ENCODE data around the gene NF2. TPM values are rescaled to one million over a fixed set of nuclear protein-coding genes. Genes with fewer than 3 reads are reported as not detected.

The NF2 gene
- total RNA-seq, 2 experiments from 2014 or later, result 34.4 to 35.3 TPM

DNA sequence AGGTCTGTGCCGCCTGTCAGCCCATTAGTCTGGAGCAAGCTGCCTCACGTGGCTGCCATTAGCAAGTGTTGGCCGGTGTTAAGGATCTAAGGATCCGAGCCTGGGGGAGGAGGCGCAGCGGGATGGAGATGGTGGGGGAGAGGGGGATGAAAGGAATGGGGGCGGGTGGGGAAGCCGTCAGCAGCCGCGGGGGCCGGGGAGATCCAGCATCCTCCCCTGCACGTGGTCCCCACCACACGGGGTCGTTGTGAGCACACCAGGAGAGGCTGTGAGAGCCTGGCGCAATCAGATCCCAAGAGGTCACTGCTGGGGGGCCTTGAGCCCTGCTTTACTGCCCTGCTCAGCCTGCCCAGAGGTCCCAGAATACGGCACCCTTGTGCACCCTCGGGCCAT lies 123.7 kb downstream of the NF2 start:
- H3K4me1 Mint-ChIP-seq (ENCODE audit: low read depth), result no peaks in the 10 kb centered on the region
- ATAC-seq (peak; percentile 56), DNase-seq (peak; percentile 47)
- intact Hi-C loops (cut with micrococcal nuclease), result no loop called here
- ChIA-PET CTCF (no interaction called here), POLR2A (no interaction called here)
- no peaks in the 10 kb centered on the region for H3K36me3 Mint-ChIP-seq (ENCODE audit: low read depth)
- H3K4me3 Mint-ChIP-seq, result no peak overlapping the region
- peaks cover 2% of the 10 kb centered on the region for H3K27me3 Mint-ChIP-seq
- TF ChIP-seq, protein P1, sequence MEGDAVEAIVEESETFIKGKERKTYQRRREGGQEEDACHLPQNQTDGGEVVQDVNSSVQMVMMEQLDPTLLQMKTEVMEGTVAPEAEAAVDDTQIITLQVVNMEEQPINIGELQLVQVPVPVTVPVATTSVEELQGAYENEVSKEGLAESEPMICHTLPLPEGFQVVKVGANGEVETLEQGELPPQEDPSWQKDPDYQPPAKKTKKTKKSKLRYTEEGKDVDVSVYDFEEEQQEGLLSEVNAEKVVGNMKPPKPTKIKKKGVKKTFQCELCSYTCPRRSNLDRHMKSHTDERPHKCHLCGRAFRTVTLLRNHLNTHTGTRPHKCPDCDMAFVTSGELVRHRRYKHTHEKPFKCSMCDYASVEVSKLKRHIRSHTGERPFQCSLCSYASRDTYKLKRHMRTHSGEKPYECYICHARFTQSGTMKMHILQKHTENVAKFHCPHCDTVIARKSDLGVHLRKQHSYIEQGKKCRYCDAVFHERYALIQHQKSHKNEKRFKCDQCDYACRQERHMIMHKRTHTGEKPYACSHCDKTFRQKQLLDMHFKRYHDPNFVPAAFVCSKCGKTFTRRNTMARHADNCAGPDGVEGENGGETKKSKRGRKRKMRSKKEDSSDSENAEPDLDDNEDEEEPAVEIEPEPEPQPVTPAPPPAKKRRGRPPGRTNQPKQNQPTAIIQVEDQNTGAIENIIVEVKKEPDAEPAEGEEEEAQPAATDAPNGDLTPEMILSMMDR (IDR thresholded peaks at IDR 0.05), result no peak
- H3K27ac Mint-ChIP-seq, result no peak overlapping the region
- H3K9me3 Mint-ChIP-seq, result no peaks in the 10 kb centered on the region

DNA sequence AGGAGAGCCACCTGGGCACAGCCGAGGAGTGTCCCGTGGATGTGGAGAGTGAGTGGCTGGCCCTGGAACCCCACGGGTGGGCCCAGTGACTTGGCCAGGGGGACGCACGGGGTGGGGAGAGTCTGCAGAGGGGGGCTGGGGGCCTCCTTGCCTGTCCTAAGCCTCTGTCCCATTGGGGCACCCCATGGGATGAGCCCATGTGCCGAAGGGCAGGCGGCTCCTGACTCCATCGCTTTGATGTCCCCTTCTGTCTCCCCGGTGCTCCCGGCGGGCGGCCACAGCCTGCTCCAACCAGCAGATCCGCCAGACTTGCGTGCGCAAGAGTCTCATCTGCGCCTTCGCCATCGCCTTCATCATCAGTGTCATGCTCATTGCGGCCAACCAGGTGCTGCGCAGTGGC lies 125.7 kb downstream of the NF2 start:
- POLR2A ChIA-PET, result no interaction called here
- H3K27ac Mint-ChIP-seq, result no peak overlapping the region
- TF ChIP-seq, protein P1 (IDR thresholded peaks at IDR 0.05), result no peak
- H3K4me3 Mint-ChIP-seq, result no peak overlapping the region
- H3K27me3 Mint-ChIP-seq, result no peaks in the 10 kb centered on the region
- no peaks in the 10 kb centered on the region for H3K4me1 Mint-ChIP-seq (ENCODE audit: low read depth)
- intact Hi-C loops (cut with micrococcal nuclease), result no loop called here
- CTCF ChIA-PET, result no interaction called here
- no peak for DNase-seq
- no peaks in the 10 kb centered on the region for H3K9me3 Mint-ChIP-seq
- ATAC-seq, result no peak
- H3K36me3 Mint-ChIP-seq (ENCODE audit: low read depth), result no peaks in the 10 kb centered on the region

DNA sequence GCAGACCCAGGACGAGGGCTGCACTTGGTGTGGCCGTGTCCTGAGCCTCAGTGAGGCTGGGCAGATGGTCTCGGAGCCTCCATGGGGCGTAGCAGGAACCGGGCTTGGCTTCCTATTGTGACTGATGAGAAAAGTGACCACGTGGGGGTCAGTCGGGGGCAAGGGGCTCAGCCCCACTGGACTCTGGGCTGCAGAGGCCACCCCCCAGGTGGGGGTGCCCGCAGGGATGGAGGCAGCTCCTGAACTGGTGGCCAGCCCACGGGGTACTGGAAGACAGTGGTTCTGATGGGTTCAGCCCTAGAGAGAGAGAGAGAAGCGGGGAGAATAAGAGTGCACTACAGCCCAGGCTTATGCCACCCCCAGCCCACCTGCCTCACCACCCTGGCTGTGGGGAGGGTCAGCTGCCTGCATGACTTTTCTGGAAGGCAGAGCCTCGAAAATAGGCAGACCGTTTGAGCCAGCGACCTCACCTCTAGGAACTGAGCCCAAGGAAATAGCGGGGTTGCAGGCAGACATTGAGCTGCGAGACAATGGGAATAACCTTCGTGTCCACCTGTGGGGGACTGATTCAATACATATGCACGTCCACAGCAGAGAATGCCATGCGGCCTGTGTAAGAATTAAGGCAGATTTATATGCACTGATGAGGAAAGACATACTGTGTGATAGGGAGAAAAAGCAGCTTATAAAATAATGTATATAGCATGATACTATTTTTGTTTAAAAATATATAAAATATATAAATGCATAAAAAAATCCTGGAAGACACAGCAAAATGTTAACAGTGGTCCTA lies 127.8 kb downstream of the NF2 start:
- ATAC-seq, result no peak
- CTCF ChIA-PET, result no interaction called here
- H3K4me1 Mint-ChIP-seq (ENCODE audit: low read depth), result no peaks in the 10 kb centered on the region
- H3K27ac Mint-ChIP-seq, result no peak overlapping the region
- POLR2A ChIA-PET, result no interaction called here
- H3K36me3 Mint-ChIP-seq (ENCODE audit: low read depth), result no peaks in the 10 kb centered on the region
- TF ChIP-seq, protein P1 (IDR thresholded peaks at IDR 0.05), result no peak
- no peak for DNase-seq
- intact Hi-C loops (cut with micrococcal nuclease), result no loop called here
- no peak overlapping the region for H3K4me3 Mint-ChIP-seq
- H3K27me3 Mint-ChIP-seq, result no peaks in the 10 kb centered on the region
- no peaks in the 10 kb centered on the region for H3K9me3 Mint-ChIP-seq

DNA sequence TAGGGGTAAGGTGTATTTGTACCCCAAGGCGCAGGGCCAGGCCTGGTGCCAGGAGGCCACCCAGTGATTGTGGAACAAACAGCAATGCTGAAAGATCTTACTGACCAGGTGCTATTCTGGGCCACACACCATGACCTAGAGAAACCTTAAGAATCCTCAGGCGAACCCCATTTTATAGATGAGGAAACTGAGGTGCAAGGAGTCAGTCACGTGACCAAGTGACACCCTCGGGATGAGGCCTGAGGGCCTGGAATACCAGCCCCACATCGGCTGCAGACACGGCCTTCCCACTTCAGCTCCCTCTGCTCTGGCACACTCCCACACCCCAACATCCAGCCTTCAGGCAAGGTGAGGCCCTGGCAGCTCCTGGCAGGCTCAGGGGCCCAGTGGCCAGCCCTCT lies 129.4 kb downstream of the NF2 start:
- no peak for ATAC-seq
- no peaks in the 10 kb centered on the region for H3K4me1 Mint-ChIP-seq (ENCODE audit: low read depth)
- CTCF ChIA-PET, result no interaction called here
- no peak for DNase-seq
- H3K9me3 Mint-ChIP-seq, result no peaks in the 10 kb centered on the region
- intact Hi-C loops (cut with micrococcal nuclease), result no loop called here
- no peaks in the 10 kb centered on the region for H3K36me3 Mint-ChIP-seq (ENCODE audit: low read depth)
- TF ChIP-seq, protein P1 (IDR thresholded peaks at IDR 0.05), result no peak
- H3K27me3 Mint-ChIP-seq, result no peaks in the 10 kb centered on the region
- POLR2A ChIA-PET, result interaction anchor here (0.5 kb wide), 1 partner anchor 198 kb away, joined by 3 read pairs; no protein-coding TSS in a partner anchor
- no peak overlapping the region for H3K27ac Mint-ChIP-seq
- no peak overlapping the region for H3K4me3 Mint-ChIP-seq

DNA sequence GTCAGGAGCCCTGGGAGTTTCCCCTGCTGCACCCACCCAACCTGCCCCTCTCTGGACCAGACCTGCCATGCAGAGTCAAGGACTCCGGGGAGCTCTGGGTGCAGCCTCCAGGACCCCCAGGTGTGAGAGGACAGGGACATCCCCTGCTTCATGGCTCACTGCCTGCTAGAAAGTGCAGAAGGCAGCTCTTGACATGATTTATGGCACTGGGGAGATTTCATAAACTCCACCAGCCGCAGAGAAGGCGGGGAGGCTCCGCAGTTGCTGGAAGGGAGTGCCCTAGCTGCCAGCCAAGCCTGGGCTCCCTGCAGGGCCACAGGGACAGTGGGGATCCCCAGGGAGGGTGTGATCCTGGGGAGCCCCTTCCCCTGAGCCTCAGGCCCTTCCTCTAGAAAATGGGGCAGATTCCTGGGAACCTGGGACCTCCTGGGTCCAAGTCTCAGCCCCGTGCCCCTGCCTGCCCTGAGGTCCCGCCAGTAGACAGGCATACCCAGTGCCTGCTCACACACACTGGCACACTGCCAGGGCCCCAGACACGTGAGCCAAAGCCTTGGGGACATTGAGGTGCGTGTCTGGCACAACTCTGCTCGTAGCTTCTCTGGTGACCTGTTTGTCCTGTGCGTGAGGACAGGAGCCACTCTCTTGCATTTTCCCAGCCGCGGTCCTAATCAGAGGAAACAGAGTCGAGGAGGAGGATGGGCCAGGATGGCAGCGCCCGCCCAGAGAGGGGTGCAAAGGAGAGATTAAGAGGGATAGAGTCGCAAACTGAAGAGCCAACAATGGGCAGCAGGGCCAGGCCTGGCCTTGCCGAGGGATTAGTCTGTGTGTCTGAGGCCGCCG lies 130.1 kb downstream of the NF2 start:
- Mint-ChIP-seq H3K27me3 (no peaks in the 10 kb centered on the region), H3K9me3 (no peaks in the 10 kb centered on the region), H3K4me1 (ENCODE audit: low read depth) (no peaks in the 10 kb centered on the region), H3K4me3 (no peak overlapping the region), H3K36me3 (ENCODE audit: low read depth) (no peaks in the 10 kb centered on the region), H3K27ac (no peak overlapping the region)
- no peak for ATAC-seq
- intact Hi-C loops (cut with micrococcal nuclease), result no loop called here
- no peak for DNase-seq
- ChIA-PET POLR2A (no interaction called here), CTCF (no interaction called here)
- TF ChIP-seq, protein P1 (IDR thresholded peaks at IDR 0.05), result no peak

All from activated CD8-positive, alpha-beta T cell treated with anti-CD3 and anti-CD28 coated beads for 36 hours (primary cell).